IMR-90 (cell line): ENCODE results near the gene CCDC137. TPM values are rescaled to one million over a fixed set of nuclear protein-coding genes. Genes with fewer than 3 reads are reported as not detected.

Source experiments
- ATAC-seq: fragments of 200-7000 bp; cut with Tn5 transposase; 2 replicates; pipeline ENCODE4 v1.9.1; 2020; ENCODE audit warnings: low read depth, mild to moderate bottlenecking, moderate library complexity
- BruUV-seq: library from RNA; stranded (reverse); fragments of 400-500 nt; replicated peaks from 2 replicates; lab custom pipeline; 2021; lab: Mats Ljungman, UMichigan
- CTCF ChIA-PET: fragments of 300-600 bp; formaldehyde crosslinking; extraction: SDS; loops from one replicate; lab custom pipeline; 2021; ENCODE audit warnings: antibody characterized with exemption; lab: Yijun Ruan, JAX
- POLR2A ChIA-PET: fragments of 300-600 bp; sonication (Branson Sonifier 250); formaldehyde crosslinking; loops from one replicate; lab custom pipeline; 2022; ENCODE audit warnings: antibody characterized with exemption; ENCODE audit not compliant: unreplicated experiment; lab: Charles Lee
- DNase-seq: peaks from one replicate; pipeline ENCODE4 v3.0.0; 2013
- H2AFZ ChIP-seq: replicated peaks from 2 replicates; pipeline ENCODE3; 2013; ENCODE audit warnings: low read length, mild to moderate bottlenecking; ENCODE audit not compliant: poor library complexity
- H2AK5ac ChIP-seq: 2 replicates; pipeline ENCODE4 v1.6.1; 2013; ENCODE audit warnings: low read depth, low read length, inconsistent platforms
- H2AK9ac ChIP-seq: replicated peaks from 2 replicates; pipeline ENCODE3; 2013; ENCODE audit warnings: mild to moderate bottlenecking, low read depth, low read length, moderate library complexity; ENCODE audit not compliant: poor library complexity
- H2BK120ac ChIP-seq: 2 replicates; pipeline ENCODE4 v1.6.1; 2013; ENCODE audit warnings: low read depth, low read length, inconsistent platforms
- H2BK15ac ChIP-seq: 3 replicates; pipeline ENCODE4 v1.6.1; 2013; ENCODE audit warnings: low read depth, low read length, inconsistent platforms
- H2BK20ac ChIP-seq: 2 replicates; pipeline ENCODE4 v1.6.1; 2013; ENCODE audit warnings: low read depth, mild to moderate bottlenecking, inconsistent platforms, low read length, moderate library complexity
- H2BK5ac ChIP-seq: 2 replicates; pipeline ENCODE4 v1.6.1; 2013; ENCODE audit warnings: mild to moderate bottlenecking, low read depth, low read length, inconsistent platforms; ENCODE audit not compliant: poor library complexity, severe bottlenecking
- H3K14ac ChIP-seq: replicated peaks from 2 replicates; pipeline ENCODE4 v1.6.1; 2013; ENCODE audit warnings: low read depth, low read length, inconsistent platforms
- H3K18ac ChIP-seq: 2 replicates; pipeline ENCODE4 v1.6.1; 2013; ENCODE audit warnings: low read depth, low read length, control low read depth
- H3K23ac ChIP-seq: 2 replicates; pipeline ENCODE4 v1.6.1; 2013; ENCODE audit warnings: low read depth, low read length, inconsistent platforms
- H3K27ac ChIP-seq: 2 replicates; pipeline ENCODE4 v1.5.1; 2013; ENCODE audit warnings: mild to moderate bottlenecking, control low read depth, low read length; ENCODE audit not compliant: insufficient read depth
- H3K27me3 ChIP-seq: 2 replicates; pipeline ENCODE4 v1.6.1; 2013; ENCODE audit warnings: low read length; ENCODE audit not compliant: control insufficient read depth, insufficient read depth
- H3K36me3 ChIP-seq: 2 replicates; pipeline ENCODE4 v1.6.1; 2013; ENCODE audit warnings: low read length, mixed read lengths; ENCODE audit not compliant: control insufficient read depth, insufficient read depth
- H3K4ac ChIP-seq: 2 replicates; pipeline ENCODE4 v1.6.1; 2013; ENCODE audit warnings: low read depth, low read length, inconsistent platforms
- H3K4me1 ChIP-seq: 2 replicates; pipeline ENCODE4 v1.6.1; 2013; ENCODE audit warnings: low read length, mixed read lengths; ENCODE audit not compliant: control insufficient read depth, insufficient read depth
- H3K4me2 ChIP-seq: 2 replicates; pipeline ENCODE4 v1.6.1; 2013; ENCODE audit warnings: low read depth, mild to moderate bottlenecking, control low read depth, low read length, moderate library complexity
- H3K4me3 ChIP-seq: 2 replicates; pipeline ENCODE4 v1.5.1; 2013; ENCODE audit warnings: low read depth, mild to moderate bottlenecking, control low read depth, low read length, moderate library complexity; ENCODE audit not compliant: insufficient read depth
- H3K56ac ChIP-seq: 2 replicates; pipeline ENCODE4 v1.6.1; 2013; ENCODE audit warnings: low read length, inconsistent platforms; ENCODE audit not compliant: insufficient read depth; ENCODE audit errors: extremely low read depth
- H3K79me1 ChIP-seq, 2 experiments: 2 replicates each; pipeline ENCODE4 v1.6.1; 2013; ENCODE audit warnings: low read length in 2 of 2, inconsistent platforms in 1 of 2, low read depth in 1 of 2
- H3K9ac ChIP-seq: 2 replicates; pipeline ENCODE4 v1.6.1; 2013; ENCODE audit warnings: low read depth, low read length, control low read depth
- H3K9me1 ChIP-seq: 2 replicates; pipeline ENCODE4 v1.6.1; 2013; ENCODE audit warnings: low read length, inconsistent platforms; ENCODE audit not compliant: insufficient read depth
- H3K9me3 ChIP-seq: 2 replicates; pipeline ENCODE4 v1.6.1; 2013; ENCODE audit warnings: low read length; ENCODE audit not compliant: control insufficient read depth, insufficient read depth
- H4K20me1 ChIP-seq: 2 replicates; pipeline ENCODE4 v1.6.1; 2013; ENCODE audit warnings: low read length, inconsistent platforms; ENCODE audit not compliant: insufficient read depth
- H4K5ac ChIP-seq: 2 replicates; pipeline ENCODE4 v1.6.1; 2013; ENCODE audit warnings: mild to moderate bottlenecking, low read depth, low read length, control low read depth
- H4K8ac ChIP-seq, 2 experiments: 2 replicates each; pipeline ENCODE4 v1.6.1; 2013; ENCODE audit warnings: low read depth in 2 of 2, low read length in 2 of 2, control low read depth in 1 of 2, inconsistent platforms in 1 of 2
- H4K91ac ChIP-seq: 2 replicates; pipeline ENCODE4 v1.6.1; 2013; ENCODE audit warnings: low read depth, low read length, inconsistent platforms; ENCODE audit not compliant: insufficient read depth
- BHLHE40 ChIP-seq: fragments of 150-350 bp; IDR thresholded peaks from 2 replicates; pipeline ENCODE4 v1.6.1; 2016; ENCODE audit warnings: mild to moderate bottlenecking, low read depth, low read length
- CEBPB ChIP-seq: IDR thresholded peaks from 2 replicates; pipeline ENCODE4 v1.6.1; 2012; ENCODE audit warnings: low read depth, low read length, improper control_type of control experiment
- CHD1 ChIP-seq: IDR thresholded peaks from 2 replicates; pipeline ENCODE4 v1.6.1; 2012; ENCODE audit warnings: low read depth, low read length, improper control_type of control experiment
- FOS ChIP-seq: fragments of 150-350 bp; IDR thresholded peaks from 2 replicates; pipeline ENCODE4 v1.6.1; 2016; ENCODE audit warnings: low read depth, low read length
- MAFK ChIP-seq: IDR thresholded peaks from 2 replicates; pipeline ENCODE4 v1.6.1; 2012; ENCODE audit warnings: low read depth, low read length, improper control_type of control experiment
- MAZ ChIP-seq: IDR thresholded peaks from 2 replicates; pipeline ENCODE4 v1.6.1; 2012; ENCODE audit warnings: low read depth, mild to moderate bottlenecking, low read length, improper control_type of control experiment, moderate library complexity, borderline replicate concordance
- NFE2L2 ChIP-seq: fragments of 150-350 bp; IDR thresholded peaks from 2 replicates; pipeline ENCODE4 v1.6.1; 2016; ENCODE audit warnings: low read depth, mild to moderate bottlenecking, low read length
- POLR2A ChIP-seq: IDR thresholded peaks from 2 replicates; pipeline ENCODE4 v1.6.1; 2012; ENCODE audit warnings: mild to moderate bottlenecking, low read depth, low read length
- RFX5 ChIP-seq: IDR thresholded peaks from 2 replicates; pipeline ENCODE4 v1.8.0; 2012; ENCODE audit warnings: low read depth, mild to moderate bottlenecking, low read length, moderate library complexity
- SMC3 ChIP-seq: fragments of 150-350 bp; IDR thresholded peaks from 2 replicates; pipeline ENCODE4 v1.6.1; 2016; ENCODE audit warnings: low read depth, mild to moderate bottlenecking, antibody characterized with exemption, low read length, moderate library complexity
- WGBS, 2 experiments: methylation state at CpG; one replicate each; pipeline versions ENCODE4 v1.1.5 to v1.1.7; 2013; ENCODE audit warnings: missing lambda C conversion rate in 2 of 2; ENCODE audit not compliant: insufficient read length in 1 of 2; ENCODE audit errors: extremely low coverage in 2 of 2; 5-methylcytosine and 5-hydroxymethylcytosine counted together
- dilution Hi-C: fragments of 300-500 bp; cut with HindIII; formaldehyde crosslinking; loops from one replicate; pipeline ENCODE4 v1.14.3; 2018; ENCODE audit warnings: low sequenced_read_pairs; ENCODE audit not compliant: unreplicated experiment
- in situ Hi-C: fragments of 300-500 bp; cut with MboI; formaldehyde crosslinking; loops from 3 replicates; pipeline ENCODE4 v1.14.3; 2019; ENCODE audit warnings: low sequenced_read_pairs, inconsistent platforms, mixed read lengths
- intact Hi-C: fragments of 100-400 bp; cut with micrococcal nuclease; formaldehyde crosslinking; loops from 2 replicates; pipeline ENCODE4 v1.10.0; 2022
- polyA plus RNA-seq, 3 experiments: library from polyadenylated mRNA; depleted of rRNA; stranded (reverse); fragments of >200 nt; gene quantifications; 2 replicates each; pipeline ENCODE4 v1.2.3, GENCODE V29; 2012; ENCODE audit warnings: low replicate concordance in 1 of 3
- total RNA-seq: library from RNA; depleted of rRNA; stranded (reverse); fragments of >200 nt; gene quantifications from 2 replicates; pipeline ENCODE4 v1.2.3, GENCODE V29; 2012
- TF ChIP-seq, protein P1 (sequence below): fragments of 150-350 bp; IDR thresholded peaks from 2 replicates; pipeline ENCODE4 v1.6.1; 2016; ENCODE audit warnings: low read depth, mild to moderate bottlenecking, low read length, moderate library complexity, borderline replicate concordance

CCDC137 gene
- total and polyA plus RNA-seq, 2 of the 4 experiments (the other 2 are of a cell fraction): 7.5 to 18.4 TPM

DNA sequence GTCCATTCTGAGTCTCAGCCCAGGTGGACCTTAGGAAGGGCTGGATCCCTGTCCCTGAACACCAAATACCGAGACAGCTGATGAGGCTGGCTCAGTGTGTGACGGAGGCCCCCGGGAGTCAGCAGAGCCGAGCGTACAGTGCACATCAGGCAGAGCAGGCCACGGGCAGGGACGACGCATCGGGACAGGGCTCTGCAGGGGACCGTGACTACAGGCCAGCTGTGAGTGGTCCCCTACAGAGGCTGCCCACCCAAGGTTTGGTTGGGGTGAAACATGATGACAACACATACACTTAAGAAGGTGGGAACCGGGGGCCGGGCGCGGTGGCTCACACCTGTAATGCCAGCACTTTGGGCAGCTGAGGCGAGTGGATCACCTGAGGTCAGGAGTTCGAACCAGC is 6.4 kb downstream of the CCDC137 start:
- Histone ChIP-seq H3K9me1 (no peaks in the 10 kb centered on the region), H2BK15ac (no peak overlapping the region), H3K27me3 (no peaks in the 10 kb centered on the region), H2BK5ac (no peak overlapping the region), H2AFZ (no peak overlapping the region), H4K8ac (no peak overlapping the region), H4K91ac (no peak overlapping the region), H3K4me3 (no peak overlapping the region), H2BK120ac (no peak overlapping the region), H4K5ac (no peak overlapping the region), H3K4me1 (no peaks in the 10 kb centered on the region), H3K27ac (no peak overlapping the region), H3K9ac (no peak overlapping the region), H3K9me3 (no peaks in the 10 kb centered on the region), H2AK9ac (no peak overlapping the region), H2BK20ac (no peak overlapping the region), H4K20me1 (peaks cover 8% of the 10 kb centered on the region; the same call in 1 of the 2 replicates), H3K18ac (no peak overlapping the region), H3K4ac (no peak overlapping the region), H3K79me1 (peaks cover 15 to 54% of the 10 kb centered on the region in 2 experiments), H3K56ac (no peak overlapping the region), H3K23ac (no peak overlapping the region), H3K14ac (no peak overlapping the region), H3K4me2 (no peak overlapping the region), H3K36me3 (peaks cover 50% of the 10 kb centered on the region), H2AK5ac (no peak overlapping the region)
- dilution Hi-C loops: no loop called here
- in situ Hi-C loops: no loop called here
- WGBS, 2 experiments: 96% methylated on average over 9 of the region's 16 CpGs; no CpG with 5 or more reads in 1 of the 2 experiments
- DNase-seq (no peak), ATAC-seq (no peak)
- TF ChIP-seq RFX5 (no peak), CHD1 (no peak), NFE2L2 (no peak), BHLHE40 (no peak), MAFK (no peak), SMC3 (no peak), FOS (no peak), POLR2A (no peak), MAZ (no peak), CEBPB (no peak)
- TF ChIP-seq, protein P1, sequence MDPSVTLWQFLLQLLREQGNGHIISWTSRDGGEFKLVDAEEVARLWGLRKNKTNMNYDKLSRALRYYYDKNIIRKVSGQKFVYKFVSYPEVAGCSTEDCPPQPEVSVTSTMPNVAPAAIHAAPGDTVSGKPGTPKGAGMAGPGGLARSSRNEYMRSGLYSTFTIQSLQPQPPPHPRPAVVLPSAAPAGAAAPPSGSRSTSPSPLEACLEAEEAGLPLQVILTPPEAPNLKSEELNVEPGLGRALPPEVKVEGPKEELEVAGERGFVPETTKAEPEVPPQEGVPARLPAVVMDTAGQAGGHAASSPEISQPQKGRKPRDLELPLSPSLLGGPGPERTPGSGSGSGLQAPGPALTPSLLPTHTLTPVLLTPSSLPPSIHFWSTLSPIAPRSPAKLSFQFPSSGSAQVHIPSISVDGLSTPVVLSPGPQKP: no peak
- BruUV-seq: no TSS peak
- intact Hi-C loops: no loop called here
- ChIA-PET POLR2A (no interaction called here), CTCF (no interaction called here)
